ENCODE results near the gene MARCHF2.
A peak's percentile ranks its signal among the peaks of the same experiment; 100 is the strongest.

Gene MARCHF2

GRCh38 chr19:8487137-8487851 is 74.2 kb downstream of the MARCHF2 start:
- Histone ChIP-seq H3K36me3 (ENCODE audit: control insufficient read depth in 2 of 2, insufficient read depth in 1 of 2, low read length in 2 of 2) (peaks cover 7 to 76% of the 10 kb centered on the region in 2 experiments), H3K4me3 (ENCODE audit: low read depth, low read length) (no peak overlapping the region), H3K4me1 (ENCODE audit: control insufficient read depth, insufficient read depth, low read length) (no peaks in the 10 kb centered on the region), H3K9me3 (ENCODE audit: control insufficient read depth, insufficient read depth, low read depth, low read length) (no peaks in the 10 kb centered on the region), H3K27ac (ENCODE audit: extremely low read depth, low read depth, low read length) (no peak overlapping the region)
- CTCF ChIA-PET, result interaction anchor here (0.6 to 1.0 kb wide), 3 partner anchors 8 to 19 kb away, joined by 3 to 8 read pairs (median 5); no protein-coding TSS in a partner anchor
- POLR2A ChIA-PET, result interaction anchor here (1.5 kb wide), 1 partner anchor 27 kb away, joined by 5 read pairs; the partner anchor contains the start of gene ZNF414
- peak; percentile 29; the same call in 1 of the 2 replicates for TF ChIP-seq ZIC2 (tag by site-specific recombination; IDR thresholded peaks at IDR 0.05)
- no peak for TF ChIP-seq SALL2 (tag by site-specific recombination; IDR thresholded peaks at IDR 0.05; ENCODE audit: borderline replicate concordance)

GRCh38 chr19:8488365-8488764 is 75.3 kb downstream of the MARCHF2 start:
- no peaks in the 10 kb centered on the region for H3K4me1 ChIP-seq (ENCODE audit: control insufficient read depth, insufficient read depth, low read length)
- POLR2A ChIA-PET, result interaction anchor here (1.5 kb wide), 1 partner anchor 25 kb away, joined by 5 read pairs; the partner anchor contains the start of gene ZNF414
- 0 out of 2 replicates have a peak, but pooled peaks have one; percentile 37 for TF ChIP-seq ZSCAN16 (tag by site-specific recombination; IDR thresholded peaks at IDR 0.05)
- TF ChIP-seq, protein P1, sequence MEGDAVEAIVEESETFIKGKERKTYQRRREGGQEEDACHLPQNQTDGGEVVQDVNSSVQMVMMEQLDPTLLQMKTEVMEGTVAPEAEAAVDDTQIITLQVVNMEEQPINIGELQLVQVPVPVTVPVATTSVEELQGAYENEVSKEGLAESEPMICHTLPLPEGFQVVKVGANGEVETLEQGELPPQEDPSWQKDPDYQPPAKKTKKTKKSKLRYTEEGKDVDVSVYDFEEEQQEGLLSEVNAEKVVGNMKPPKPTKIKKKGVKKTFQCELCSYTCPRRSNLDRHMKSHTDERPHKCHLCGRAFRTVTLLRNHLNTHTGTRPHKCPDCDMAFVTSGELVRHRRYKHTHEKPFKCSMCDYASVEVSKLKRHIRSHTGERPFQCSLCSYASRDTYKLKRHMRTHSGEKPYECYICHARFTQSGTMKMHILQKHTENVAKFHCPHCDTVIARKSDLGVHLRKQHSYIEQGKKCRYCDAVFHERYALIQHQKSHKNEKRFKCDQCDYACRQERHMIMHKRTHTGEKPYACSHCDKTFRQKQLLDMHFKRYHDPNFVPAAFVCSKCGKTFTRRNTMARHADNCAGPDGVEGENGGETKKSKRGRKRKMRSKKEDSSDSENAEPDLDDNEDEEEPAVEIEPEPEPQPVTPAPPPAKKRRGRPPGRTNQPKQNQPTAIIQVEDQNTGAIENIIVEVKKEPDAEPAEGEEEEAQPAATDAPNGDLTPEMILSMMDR (tag by site-specific recombination; IDR thresholded peaks at IDR 0.05), result no peak
- CTCF ChIA-PET, result interaction anchor here (0.6 to 1.0 kb wide), 2 partner anchors 12 to 15 kb away, joined by 3 to 5 read pairs; no protein-coding TSS in a partner anchor
- no peak overlapping the region for H3K4me3 ChIP-seq (ENCODE audit: low read depth, low read length)
- H3K9me3 ChIP-seq (ENCODE audit: control insufficient read depth, insufficient read depth, low read depth, low read length), result no peaks in the 10 kb centered on the region
- peaks cover 7 to 65% of the 10 kb centered on the region in 2 experiments; a peak in 2 of 3 replicates for H3K36me3 ChIP-seq (ENCODE audit: control insufficient read depth in 2 of 2, insufficient read depth in 1 of 2, low read length in 2 of 2)
- no peak overlapping the region for H3K27ac ChIP-seq (ENCODE audit: extremely low read depth, low read depth, low read length)
